Colon (tissue), 2 donors: ENCODE measurements around the gene IQSEC2.

Source experiments
- FAIRE-seq: peaks from 2 replicates; lab custom pipeline; 2012; peaks lifted over from hg19 to GRCh38; lab: Jason Lieb, UNC
- donor health status: control.
- donor health status: control.

The IQSEC2 gene

GRCh38 chrX:53266914-53267313 lies 14.5 kb downstream of the IQSEC2 start:
- FAIRE-seq: no peak

GRCh38 chrX:53265771-53266574 lies 15.4 kb downstream of the IQSEC2 start:
- FAIRE-seq: no peak

GRCh38 chrX:53263597-53264094 lies 17.7 kb downstream of the IQSEC2 start:
- FAIRE-seq: no peak

- FAIRE-seq: no peak
Observed at GRCh38 chrX:53262918-53263394, 18.4 kb downstream of the IQSEC2 start.

GRCh38 chrX:53262189-53262917 lies 19.0 kb downstream of the IQSEC2 start:
- no peak for FAIRE-seq

GRCh38 chrX:53261355-53261972 lies 19.9 kb downstream of the IQSEC2 start:
- FAIRE-seq: no peak

GRCh38 chrX:53260836-53261235 lies 20.5 kb downstream of the IQSEC2 start:
- no peak for FAIRE-seq

GRCh38 chrX:53257670-53258423 lies 23.5 kb downstream of the IQSEC2 start:
- FAIRE-seq: no peak

GRCh38 chrX:53257166-53257565 lies 24.2 kb downstream of the IQSEC2 start:
- no peak for FAIRE-seq

- FAIRE-seq: no peak
Observed at GRCh38 chrX:53256446-53257041, 24.8 kb downstream of the IQSEC2 start.

- no peak for FAIRE-seq
Observed at GRCh38 chrX:53255738-53256191, 25.6 kb downstream of the IQSEC2 start.

GRCh38 chrX:53254570-53255461 lies 26.6 kb downstream of the IQSEC2 start:
- FAIRE-seq: no peak

GRCh38 chrX:53253293-53254020 lies 27.9 kb downstream of the IQSEC2 start:
- FAIRE-seq: no peak

- FAIRE-seq: no peak
Observed at GRCh38 chrX:53251307-53251706, 30.1 kb downstream of the IQSEC2 start.

- no peak for FAIRE-seq
Observed at GRCh38 chrX:53250556-53250955, 30.8 kb downstream of the IQSEC2 start.

GRCh38 chrX:53249408-53250042 lies 31.9 kb downstream of the IQSEC2 start:
- no peak for FAIRE-seq

GRCh38 chrX:53247928-53248327 lies 33.5 kb downstream of the IQSEC2 start:
- FAIRE-seq: no peak

GRCh38 chrX:53246231-53246630 lies 35.2 kb downstream of the IQSEC2 start:
- no peak for FAIRE-seq

- peak; percentile 73 for FAIRE-seq
Observed at GRCh38 chrX:53244610-53245009, 36.8 kb downstream of the IQSEC2 start.
